Endothelial cell of umbilical vein (primary cell): ENCODE data around the gene RFK.

Experiments
- CTCF ChIP-seq, 2 donors: IDR thresholded peaks; 1 replicate in 1 of 2; 2 replicates in 1 of 2; pipeline ENCODE4 v1.5.1; 2011; ENCODE audit warnings: low read length in 2 of 2, mild to moderate bottlenecking in 2 of 2, moderate library complexity in 2 of 2, control low read depth in 1 of 2, inconsistent platforms in 1 of 2, low read depth in 1 of 2; ENCODE audit not compliant: insufficient read depth in 1 of 2; ENCODE audit errors: extremely low read depth in 1 of 2
- EZH2 ChIP-seq: IDR thresholded peaks from 2 replicates; pipeline ENCODE4 v1.6.1; 2012; ENCODE audit warnings: borderline replicate concordance, low read depth, mild to moderate bottlenecking, moderate library complexity, low read length, inconsistent platforms; ENCODE audit not compliant: severe bottlenecking
- POLR2A ChIP-seq: IDR thresholded peaks from 2 replicates; pipeline ENCODE4 v1.6.1; 2012; ENCODE audit warnings: low read depth, mild to moderate bottlenecking, control low read depth, low read length

GRCh38 chr9:76395381-76395780, 1.2 kb upstream of the RFK start:
- TF ChIP-seq EZH2 (no peak), CTCF (IDR thresholded peaks at IDR 0.05; ENCODE audit: extremely low read depth in 1 of 2, insufficient read depth in 1 of 2, low read depth in 1 of 2, low read length in 2 of 2) (no peak), POLR2A (no peak)
